ENCODE measurements around the gene CTPS1.

Gene CTPS1

GRCh38 chr1:40949563-40949962, 29.9 kb upstream of the CTPS1 start:
- CTCF ChIA-PET = interaction anchor here (0.7 to 10.0 kb wide), 23 partner anchors 10 to 371 kb away, joined by 3 to 144 read pairs (median 4); partner anchors contain the start of gene CITED4
- TF ChIP-seq CTCF (IDR thresholded peaks at IDR 0.05; ENCODE audit: control extremely low read depth, extremely low read depth, low read depth, missing control alignments) = no peak
- no peak for DNase-seq (ENCODE audit: extremely low spot score)
- POLR2A ChIA-PET = no interaction called here

DNA sequence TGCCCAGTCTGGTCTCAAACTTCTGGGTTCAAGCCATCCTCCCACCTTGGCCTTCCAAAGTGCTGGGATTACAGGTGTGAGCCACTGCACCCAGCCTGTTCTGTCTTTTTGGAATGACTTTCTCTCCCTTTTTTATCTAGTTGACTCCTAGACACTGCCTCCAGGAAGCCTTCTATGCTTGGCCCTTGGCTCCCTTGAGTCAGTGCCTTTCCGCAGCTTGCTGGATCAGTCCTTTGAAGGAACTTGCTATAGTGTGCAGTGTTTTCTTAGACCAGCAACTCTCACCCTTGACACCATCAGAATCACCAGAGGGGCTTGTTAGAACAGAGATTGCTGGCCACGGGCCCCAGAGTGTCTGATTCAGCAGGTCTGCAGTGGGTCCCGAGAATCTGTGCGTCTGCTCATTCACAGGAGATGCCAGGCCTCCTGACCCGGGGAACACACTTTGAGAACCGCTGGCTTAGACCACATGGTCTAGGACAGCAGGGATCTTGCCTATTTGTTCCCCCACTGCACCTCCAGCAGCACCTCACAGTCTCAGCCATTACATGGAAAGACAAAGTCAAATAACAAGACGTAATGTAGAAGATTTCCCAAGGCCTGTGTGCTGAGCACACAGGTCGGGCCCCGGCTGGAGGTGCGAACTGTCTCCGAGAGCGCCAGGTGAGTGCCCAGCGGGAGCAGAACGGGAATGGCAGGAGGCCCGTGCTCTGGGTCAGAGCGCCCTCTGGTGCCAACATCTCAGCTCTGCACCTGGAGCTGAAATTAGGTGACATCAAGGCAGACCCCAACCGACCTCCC, 27.4 kb upstream of the CTPS1 start:
- peak; percentile 90 for TF ChIP-seq CTCF (IDR thresholded peaks at IDR 0.05; ENCODE audit: control extremely low read depth, extremely low read depth, low read depth, missing control alignments)
- POLR2A ChIA-PET = no interaction called here
- CTCF ChIA-PET = interaction anchor here (0.6 to 10.0 kb wide), 53 partner anchors 9 to 808 kb away, joined by 3 to 144 read pairs (median 4); partner anchors contain the start of genes CITED4, CTPS1 and ZNF684
- peak; percentile 82 for DNase-seq (ENCODE audit: extremely low spot score)

DNA sequence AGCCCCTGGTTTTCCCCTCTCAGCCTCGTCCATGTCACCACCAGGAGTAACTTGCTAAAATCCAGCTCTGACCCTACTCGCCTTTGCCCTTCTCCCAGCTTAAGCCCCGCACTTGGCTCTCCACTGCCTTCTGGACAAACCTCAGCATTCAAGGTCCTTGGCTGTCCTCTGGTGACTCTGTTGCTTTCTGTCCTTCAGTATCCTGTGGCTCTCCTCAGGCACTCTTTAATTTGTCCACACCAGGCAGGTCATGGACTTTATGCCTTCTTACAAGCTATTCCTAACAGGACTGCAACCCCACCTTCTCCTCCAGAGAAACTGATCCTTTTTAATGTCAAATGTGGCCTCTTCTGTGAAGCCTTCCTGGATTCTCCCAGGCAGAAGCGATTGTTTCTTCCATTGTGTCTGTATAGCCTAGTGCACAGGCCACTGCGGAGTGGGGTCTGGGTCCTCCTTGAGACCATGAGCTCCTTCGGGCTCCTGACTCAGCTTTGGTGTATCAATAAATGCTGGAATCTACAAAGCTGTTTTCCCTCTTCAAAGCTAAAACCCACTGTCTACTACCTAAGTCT, 26.7 kb upstream of the CTPS1 start:
- DNase-seq (ENCODE audit: extremely low spot score) = no peak
- CTCF ChIA-PET = interaction anchor here (0.6 to 10.0 kb wide), 48 partner anchors 9 to 809 kb away, joined by 3 to 144 read pairs (median 5); partner anchors contain the start of genes CITED4, CTPS1 and ZNF684
- POLR2A ChIA-PET = no interaction called here
- no peak for TF ChIP-seq CTCF (IDR thresholded peaks at IDR 0.05; ENCODE audit: control extremely low read depth, extremely low read depth, low read depth, missing control alignments)

DNA sequence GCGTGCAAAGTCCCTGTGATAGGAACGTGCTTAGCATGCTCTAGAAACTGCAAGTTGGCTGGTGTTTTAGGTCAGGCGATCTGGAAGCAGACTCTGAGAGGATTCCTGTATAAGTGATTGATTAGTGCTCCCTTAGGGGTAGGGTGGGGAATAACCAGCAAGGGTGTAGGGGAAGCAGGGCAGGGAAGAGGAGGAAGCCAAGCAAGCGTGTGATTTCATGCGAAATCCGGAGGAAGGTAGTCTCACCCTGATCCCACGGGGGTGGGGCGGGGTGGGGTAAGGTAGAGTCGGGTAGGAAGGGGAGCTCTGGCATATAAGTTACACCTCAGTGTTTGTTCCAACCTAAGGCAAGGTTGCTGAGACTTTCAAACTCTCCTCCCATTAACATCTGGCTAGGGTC, 24.9 kb upstream of the CTPS1 start:
- no peak for DNase-seq (ENCODE audit: extremely low spot score)
- CTCF ChIA-PET = interaction anchor here (1.2 to 10.0 kb wide), 5 partner anchors 12 to 180 kb away, joined by 3 to 144 read pairs (median 7); no protein-coding TSS in a partner anchor
- TF ChIP-seq CTCF (IDR thresholded peaks at IDR 0.05; ENCODE audit: control extremely low read depth, extremely low read depth, low read depth, missing control alignments) = no peak
- POLR2A ChIA-PET = no interaction called here

- POLR2A ChIA-PET = no interaction called here
- CTCF ChIA-PET = interaction anchor here (1.0 to 10.0 kb wide), 5 partner anchors 12 to 183 kb away, joined by 4 to 144 read pairs (median 7); no protein-coding TSS in a partner anchor
- DNase-seq (ENCODE audit: extremely low spot score) = no peak
- no peak for TF ChIP-seq CTCF (IDR thresholded peaks at IDR 0.05; ENCODE audit: control extremely low read depth, extremely low read depth, low read depth, missing control alignments)
These were observed 24.2 kb upstream of the CTPS1 start for GRCh38 chr1:40955266-40955665.

GRCh38 chr1:40956407-40956806, 23.1 kb upstream of the CTPS1 start:
- no peak for TF ChIP-seq CTCF (IDR thresholded peaks at IDR 0.05; ENCODE audit: control extremely low read depth, extremely low read depth, low read depth, missing control alignments)
- POLR2A ChIA-PET = no interaction called here
- DNase-seq (ENCODE audit: extremely low spot score) = no peak
- CTCF ChIA-PET = interaction anchor here (7.6 to 10.0 kb wide), 2 partner anchors 17 to 109 kb away, joined by 95 to 144 read pairs; no protein-coding TSS in a partner anchor

Data from GM10248 (cell line).